Measurements from ENCODE around the gene FRAT1.

- TF ChIP-seq TAF1 (IDR thresholded peaks at IDR 0.05; ENCODE audit: borderline replicate concordance, low read depth, low read length) (no peak), POLR2A (IDR thresholded peaks at IDR 0.05; ENCODE audit: low read depth, low read length) (no peak)
Measured at GRCh38 chr10:97312897-97313296, 6.2 kb upstream of the FRAT1 start.

Measured in GM12892 (cell line).